Uterus (tissue), 4 donors: ENCODE measurements around the gene AP2B1. TPM values are rescaled to one million over a fixed set of nuclear protein-coding genes. Genes with fewer than 3 reads are reported as not detected.

Experiments
- DNase-seq, 2 donors: peaks; one replicate each; pipeline ENCODE4 v3.0.0-alpha.2; 2019 to 2020
- H3K27ac ChIP-seq, 2 donors: fragments of 200-600 bp; sonication (generic); 1 replicate in 1 of 2; 2 replicates in 1 of 2; pipeline ENCODE4 v1.5.1; 2016 to 2018
- H3K27me3 ChIP-seq, 2 donors: fragments of 200-600 bp; sonication (generic); one replicate each; pipeline ENCODE4 v1.5.1; 2018 to 2019; ENCODE audit warnings: control low read depth in 1 of 2
- H3K36me3 ChIP-seq, 2 donors: fragments of 200-600 bp; sonication (generic); one replicate each; pipeline ENCODE4 v1.5.1; 2019; ENCODE audit warnings: control low read depth in 1 of 2
- H3K4me1 ChIP-seq, 2 donors: fragments of 200-600 bp; sonication (generic); one replicate each; pipeline ENCODE4 v1.5.1; 2018 to 2019; ENCODE audit warnings: control low read depth in 1 of 2
- H3K4me3 ChIP-seq, 2 donors: fragments of 200-600 bp; sonication (generic); 1 replicate in 1 of 2; 2 replicates in 1 of 2; pipeline ENCODE4 v1.5.1; 2018 to 2019; ENCODE audit warnings: mild to moderate bottlenecking in 1 of 2
- H3K9me3 ChIP-seq, 2 donors: fragments of 200-600 bp; sonication (generic); one replicate each; pipeline ENCODE4 v1.5.1; 2019; ENCODE audit warnings: control low read depth in 1 of 2
- CTCF ChIP-seq, 4 experiments: fragments of 200-600 bp in 2 of 4; fragments of 450-650 bp in 2 of 4; sonication (generic) in 2 of 4; IDR thresholded peaks; one replicate each; pipeline ENCODE4 v1.5.1; 2016 to 2019; ENCODE audit warnings: antibody characterized with exemption in 4 of 4, mild to moderate bottlenecking in 2 of 4, moderate library complexity in 1 of 4
- POLR2A ChIP-seq, 2 donors: fragments of 450-650 bp; IDR thresholded peaks; one replicate each; pipeline ENCODE4 v1.6.1; 2016; ENCODE audit warnings: antibody characterized with exemption in 2 of 2, mild to moderate bottlenecking in 1 of 2, moderate library complexity in 1 of 2
- intact Hi-C: fragments of 100-400 bp; cut with DNase I; formaldehyde crosslinking; loops from one replicate; pipeline ENCODE4 v1.15.1; 2023; ENCODE audit warnings: low total_unique reads
- total RNA-seq, 4 donors: library from RNA; depleted of rRNA in 3 of 4; stranded (reverse); fragments of >200 nt in 3 of 4; gene quantifications; one replicate each; pipeline versions ENCODE4 v1.1.0 to v1.2.4, GENCODE V29; 2014 to 2023
- donor health status: DM: yes; HTN: yes; CAD: no.

Gene AP2B1
- total RNA-seq, 4 donors from 2014 or later, result 40.7 to 124 (median 61.5) TPM

GRCh38 chr17:35766903-35767510, 179.9 kb downstream of the AP2B1 start:
- intact Hi-C loops, result loop anchor here (5.0 kb wide), 1 partner anchor 40 kb away; the partner anchor contains the start of gene TAF15
- Histone ChIP-seq H3K9me3 (no peaks in the 10 kb centered on the region), H3K36me3 (no peaks in the 10 kb centered on the region), H3K4me1 (no peaks in the 10 kb centered on the region), H3K27ac (no peak overlapping the region), H3K27me3 (no peaks in the 10 kb centered on the region), H3K4me3 (no peak overlapping the region)
- no peak for DNase-seq
- TF ChIP-seq CTCF (IDR thresholded peaks at IDR 0.05) (peak; percentile 40 to 45 (median 42)), POLR2A (IDR thresholded peaks at IDR 0.05) (no peak)

GRCh38 chr17:35768797-35769196, 181.7 kb downstream of the AP2B1 start:
- no peaks in the 10 kb centered on the region for H3K4me1 ChIP-seq
- H3K27me3 ChIP-seq, result no peaks in the 10 kb centered on the region
- DNase-seq, result no peak
- no peak overlapping the region for H3K27ac ChIP-seq
- no peak overlapping the region for H3K4me3 ChIP-seq
- no peaks in the 10 kb centered on the region for H3K9me3 ChIP-seq
- TF ChIP-seq POLR2A (IDR thresholded peaks at IDR 0.05) (no peak), CTCF (IDR thresholded peaks at IDR 0.05) (no peak)
- H3K36me3 ChIP-seq, result no peaks in the 10 kb centered on the region
- intact Hi-C loops, result loop anchor here (5.0 kb wide), 1 partner anchor 39 kb away; the partner anchor contains the start of gene TAF15

GRCh38 chr17:35769895-35770486, 182.9 kb downstream of the AP2B1 start:
- H3K36me3 ChIP-seq, result no peaks in the 10 kb centered on the region
- H3K9me3 ChIP-seq, result no peaks in the 10 kb centered on the region
- intact Hi-C loops, result loop anchor here (5.0 kb wide), 1 partner anchor 37 kb away; the partner anchor contains the start of gene TAF15
- peaks cover 0 to under 1% of the 10 kb centered on the region in 2 donors for H3K4me1 ChIP-seq
- no peaks in the 10 kb centered on the region for H3K27me3 ChIP-seq
- TF ChIP-seq CTCF (IDR thresholded peaks at IDR 0.05) (no peak), POLR2A (IDR thresholded peaks at IDR 0.05) (no peak)
- H3K27ac ChIP-seq, result no peak overlapping the region
- DNase-seq, result no peak
- H3K4me3 ChIP-seq, result no peak overlapping the region

GRCh38 chr17:35773129-35773528, 186.0 kb downstream of the AP2B1 start:
- H3K9me3 ChIP-seq, result no peaks in the 10 kb centered on the region
- no peaks in the 10 kb centered on the region for H3K36me3 ChIP-seq
- no peaks in the 10 kb centered on the region for H3K27me3 ChIP-seq
- H3K27ac ChIP-seq, result peak overlapping the region; percentile 67 to 75
- peaks cover 0 to 4% of the 10 kb centered on the region in 2 donors for H3K4me1 ChIP-seq
- no peak for TF ChIP-seq CTCF (IDR thresholded peaks at IDR 0.05)
- no peak for TF ChIP-seq POLR2A (IDR thresholded peaks at IDR 0.05)
- intact Hi-C loops, result no loop called here
- DNase-seq, result no peak
- H3K4me3 ChIP-seq, result no peak overlapping the region

- Histone ChIP-seq H3K27ac (peak overlapping the region; percentile 67 to 75), H3K36me3 (no peaks in the 10 kb centered on the region), H3K4me3 (no peak overlapping the region), H3K27me3 (no peaks in the 10 kb centered on the region), H3K9me3 (no peaks in the 10 kb centered on the region), H3K4me1 (peaks cover 0 to 4% of the 10 kb centered on the region in 2 donors)
- intact Hi-C loops, result no loop called here
- TF ChIP-seq CTCF (IDR thresholded peaks at IDR 0.05) (no peak), POLR2A (IDR thresholded peaks at IDR 0.05) (no peak)
- no peak for DNase-seq
Observed at GRCh38 chr17:35773679-35774425, 186.7 kb downstream of the AP2B1 start.
